Natural killer cell treated with Interleukin-12 subunit alpha and Interleukin-12 subunit beta and Interleukin-15 and Interleukin-18, amount 100 ng/mL, for 72 hours (primary cell): ENCODE measurements around the gene NBEAL1. TPM values are rescaled to one million over a fixed set of nuclear protein-coding genes. Genes with fewer than 3 reads are reported as not detected.
"Not testable (repeated sequence)": the region's sequence is repeated elsewhere in the genome, so short reads cannot be mapped to it uniquely, and the experiment has no call there.

Experiments used
- ATAC-seq, 2 donors: fragments of 150-1000 bp; cut with Tn5 transposase in 1 of 2; sonication (Bioruptor Pico), chemical (Tn5 transposase) in 1 of 2; 2 replicates each; pipeline ENCODE4 v1.10.0; 2021
- DNase-seq: peaks from one replicate; pipeline ENCODE4 v3.0.0; 2022; ENCODE audit warnings: low spot score
- H3K27ac Mint-ChIP-seq, 2 donors: 1 replicate in 1 of 2; 2 replicates in 1 of 2; pipeline ENCODE4 v1.8.0; 2022; ENCODE audit warnings: mixed read lengths in 2 of 2, mild to moderate bottlenecking in 1 of 2, moderate library complexity in 1 of 2
- H3K27me3 Mint-ChIP-seq, 2 donors: 1 replicate in 1 of 2; 2 replicates in 1 of 2; pipeline ENCODE4 v1.8.0; 2022; ENCODE audit warnings: mixed read lengths in 2 of 2
- H3K36me3 Mint-ChIP-seq: one replicate; pipeline ENCODE4 v1.8.0; 2022; ENCODE audit warnings: mixed read lengths
- H3K4me1 Mint-ChIP-seq, 2 donors: 1 replicate in 1 of 2; 2 replicates in 1 of 2; pipeline ENCODE4 v1.8.0; 2022; ENCODE audit warnings: low read depth in 2 of 2, mixed read lengths in 2 of 2, mild to moderate bottlenecking in 1 of 2
- H3K4me3 Mint-ChIP-seq: one replicate; pipeline ENCODE4 v1.8.0; 2022; ENCODE audit warnings: mixed read lengths
- H3K9me3 Mint-ChIP-seq: 2 replicates; pipeline ENCODE4 v1.8.0; 2022; ENCODE audit warnings: mixed read lengths
- total RNA-seq, 2 donors: library from RNA; stranded (reverse); gene quantifications; one replicate each; pipeline ENCODE4 v1.2.3, GENCODE V29; 2022

The NBEAL1 gene
- total RNA-seq, 2 donors from 2014 or later: 12.3 to 19.2 TPM

GRCh38 chr2:203104273-203104672 lies 89.6 kb downstream of the NBEAL1 start:
- Mint-ChIP-seq H3K36me3 (peaks cover 39% of the 10 kb centered on the region), H3K27me3 (no peaks in the 10 kb centered on the region), H3K9me3 (peaks cover 13% of the 10 kb centered on the region), H3K4me1 (peaks cover 3 to 8% of the 10 kb centered on the region in 2 donors), H3K4me3 (no peak overlapping the region), H3K27ac (no peak overlapping the region)
- DNase-seq (no peak), ATAC-seq (no peak)

- Mint-ChIP-seq H3K9me3 (peaks cover 13% of the 10 kb centered on the region), H3K27me3 (no peaks in the 10 kb centered on the region), H3K36me3 (peaks cover 36% of the 10 kb centered on the region), H3K27ac (no peak overlapping the region), H3K4me1 (peaks cover 3 to 8% of the 10 kb centered on the region in 2 donors), H3K4me3 (no peak overlapping the region)
- DNase-seq (no peak), ATAC-seq (no peak)
These were observed 91.3 kb downstream of the NBEAL1 start for GRCh38 chr2:203105996-203106395.

- H3K27me3 Mint-ChIP-seq, H3K36me3 Mint-ChIP-seq, H3K4me3 Mint-ChIP-seq, H3K27ac Mint-ChIP-seq, H3K9me3 Mint-ChIP-seq, ATAC-seq, H3K4me1 Mint-ChIP-seq, DNase-seq: not testable (repeated sequence)
These were observed 95.8 kb downstream of the NBEAL1 start for GRCh38 chr2:203110496-203110895.

GRCh38 chr2:203112342-203112741 lies 97.7 kb downstream of the NBEAL1 start:
- Mint-ChIP-seq H3K4me3 (no peak overlapping the region), H3K27me3 (no peaks in the 10 kb centered on the region), H3K27ac (no peak overlapping the region), H3K9me3 (no peaks in the 10 kb centered on the region), H3K36me3 (peaks cover 5% of the 10 kb centered on the region), H3K4me1 (no peaks in the 10 kb centered on the region)
- no peak for DNase-seq
- no peak for ATAC-seq

- H3K27me3 Mint-ChIP-seq, H3K4me3 Mint-ChIP-seq, DNase-seq, H3K9me3 Mint-ChIP-seq, ATAC-seq, H3K27ac Mint-ChIP-seq, H3K4me1 Mint-ChIP-seq, H3K36me3 Mint-ChIP-seq: not testable (repeated sequence)
These were observed 100.6 kb downstream of the NBEAL1 start for GRCh38 chr2:203115201-203115700.

GRCh38 chr2:203122317-203122986 lies 107.8 kb downstream of the NBEAL1 start:
- no peaks in the 10 kb centered on the region for H3K36me3 Mint-ChIP-seq

GRCh38 chr2:203126996-203127395 lies 112.3 kb downstream of the NBEAL1 start:
- H3K36me3 Mint-ChIP-seq: no peaks in the 10 kb centered on the region
- no peaks in the 10 kb centered on the region for H3K27me3 Mint-ChIP-seq
- no peak overlapping the region for H3K27ac Mint-ChIP-seq
- no peaks in the 10 kb centered on the region for H3K4me1 Mint-ChIP-seq
- no peak overlapping the region for H3K4me3 Mint-ChIP-seq
- no peak for ATAC-seq
- DNase-seq: no peak
- no peaks in the 10 kb centered on the region for H3K9me3 Mint-ChIP-seq

More at GRCh38 chr2:203122317-203122986, 107.8 kb downstream of the NBEAL1 start:
- H3K9me3 Mint-ChIP-seq: no peaks in the 10 kb centered on the region
- H3K27ac Mint-ChIP-seq: no peak overlapping the region
- no peaks in the 10 kb centered on the region for H3K4me1 Mint-ChIP-seq
- no peaks in the 10 kb centered on the region for H3K27me3 Mint-ChIP-seq
- H3K4me3 Mint-ChIP-seq: no peak overlapping the region
- no peak for DNase-seq
- no peak for ATAC-seq

GRCh38 chr2:203135105-203135504 lies 120.4 kb downstream of the NBEAL1 start:
- no peak overlapping the region for H3K4me3 Mint-ChIP-seq
- H3K36me3 Mint-ChIP-seq: no peaks in the 10 kb centered on the region
- DNase-seq (no peak), ATAC-seq (no peak)
- no peaks in the 10 kb centered on the region for H3K9me3 Mint-ChIP-seq
- H3K27ac Mint-ChIP-seq: no peak overlapping the region
- H3K4me1 Mint-ChIP-seq: no peaks in the 10 kb centered on the region
- H3K27me3 Mint-ChIP-seq: no peaks in the 10 kb centered on the region

- ATAC-seq (no peak), DNase-seq (no peak)
- no peaks in the 10 kb centered on the region for H3K4me1 Mint-ChIP-seq
- H3K27me3 Mint-ChIP-seq: no peaks in the 10 kb centered on the region
- no peaks in the 10 kb centered on the region for H3K9me3 Mint-ChIP-seq
- H3K27ac Mint-ChIP-seq: no peak overlapping the region
- H3K36me3 Mint-ChIP-seq: no peaks in the 10 kb centered on the region
- H3K4me3 Mint-ChIP-seq: no peak overlapping the region
These were observed 128.7 kb downstream of the NBEAL1 start for GRCh38 chr2:203143391-203143790.

- no peaks in the 10 kb centered on the region for H3K36me3 Mint-ChIP-seq
These were observed 134.5 kb downstream of the NBEAL1 start for GRCh38 chr2:203149194-203149593.

GRCh38 chr2:203155406-203155805 lies 140.7 kb downstream of the NBEAL1 start:
- Mint-ChIP-seq H3K27ac (no peak overlapping the region), H3K9me3 (no peaks in the 10 kb centered on the region), H3K4me3 (no peak overlapping the region), H3K36me3 (no peaks in the 10 kb centered on the region), H3K4me1 (peaks cover 0 to 2% of the 10 kb centered on the region in 2 donors), H3K27me3 (no peaks in the 10 kb centered on the region)
- DNase-seq (no peak), ATAC-seq (no peak)

More at GRCh38 chr2:203149194-203149593, 134.5 kb downstream of the NBEAL1 start:
- no peak overlapping the region for H3K27ac Mint-ChIP-seq
- no peaks in the 10 kb centered on the region for H3K27me3 Mint-ChIP-seq
- no peaks in the 10 kb centered on the region for H3K4me1 Mint-ChIP-seq
- no peak for DNase-seq
- no peaks in the 10 kb centered on the region for H3K9me3 Mint-ChIP-seq
- no peak overlapping the region for H3K4me3 Mint-ChIP-seq
- no peak for ATAC-seq

GRCh38 chr2:203162722-203163121 lies 148.0 kb downstream of the NBEAL1 start:
- H3K27me3 Mint-ChIP-seq: not testable (repeated sequence)

GRCh38 chr2:203164311-203164935 lies 149.7 kb downstream of the NBEAL1 start:
- Mint-ChIP-seq H3K27me3 (no peaks in the 10 kb centered on the region), H3K36me3 (peaks cover 4% of the 10 kb centered on the region), H3K9me3 (no peaks in the 10 kb centered on the region), H3K4me3 (no peak overlapping the region), H3K27ac (no peak overlapping the region), H3K4me1 (no peaks in the 10 kb centered on the region)
- DNase-seq (no peak), ATAC-seq (no peak)

More at GRCh38 chr2:203162722-203163121, 148.0 kb downstream of the NBEAL1 start:
- H3K36me3 Mint-ChIP-seq, H3K27ac Mint-ChIP-seq, H3K4me3 Mint-ChIP-seq, H3K9me3 Mint-ChIP-seq, H3K4me1 Mint-ChIP-seq, ATAC-seq, DNase-seq: not testable (repeated sequence)

- DNase-seq: no peak
- Mint-ChIP-seq H3K4me1 (no peaks in the 10 kb centered on the region), H3K9me3 (no peaks in the 10 kb centered on the region), H3K27ac (no peak overlapping the region), H3K4me3 (no peak overlapping the region), H3K27me3 (no peaks in the 10 kb centered on the region), H3K36me3 (peaks cover 4% of the 10 kb centered on the region)
- no peak for ATAC-seq
These were observed 153.1 kb downstream of the NBEAL1 start for GRCh38 chr2:203167751-203168150.
